Fibroblast of lung (primary cell): ENCODE data around the gene KDM2B. TPM values are rescaled to one million over a fixed set of nuclear protein-coding genes. Genes with fewer than 3 reads are reported as not detected.

Experiments used
- DNase-seq, 2 donors: peaks; one replicate each; pipeline versions ENCODE4 v3.0.0 to v3.0.0-alpha.2; 2010; ENCODE audit warnings: low read depth in 2 of 2
- H2AFZ ChIP-seq: 2 replicates; pipeline ENCODE4 v1.5.1; 2012; ENCODE audit warnings: low read length, control low read depth, inconsistent platforms
- H3K27ac ChIP-seq: 2 replicates; pipeline ENCODE4 v1.5.1; 2011; ENCODE audit warnings: low read length, control low read depth; ENCODE audit not compliant: insufficient read depth
- H3K27me3 ChIP-seq: 2 replicates; pipeline ENCODE4 v1.5.1; 2011; ENCODE audit warnings: mild to moderate bottlenecking, low read length; ENCODE audit not compliant: control insufficient read depth, insufficient read depth
- H3K36me3 ChIP-seq: 2 replicates; pipeline ENCODE4 v1.5.1; 2011; ENCODE audit warnings: low read length; ENCODE audit not compliant: control insufficient read depth, insufficient read depth
- H3K4me1 ChIP-seq: 2 replicates; pipeline ENCODE4 v1.5.1; 2011; ENCODE audit warnings: low read length; ENCODE audit not compliant: control insufficient read depth, insufficient read depth; ENCODE audit errors: extremely low read depth
- H3K4me2 ChIP-seq: 2 replicates; pipeline ENCODE4 v1.5.1; 2011; ENCODE audit warnings: low read length, control low read depth; ENCODE audit not compliant: insufficient read depth; ENCODE audit errors: extremely low read depth
- H3K4me3 ChIP-seq, 4 experiments: fragments of 200-600 bp in 1 of 4; sonication (generic) in 1 of 4; replicated peaks in 1 of 4; 2 replicates each; pipeline ENCODE4 v1.5.1; 2011 to 2016; ENCODE audit warnings: low read length in 4 of 4, low read depth in 3 of 4, mild to moderate bottlenecking in 3 of 4, control low read depth in 2 of 4, inconsistent platforms in 1 of 4, mixed read lengths in 1 of 4; ENCODE audit not compliant: insufficient read depth in 1 of 4; ENCODE audit errors: control extremely low read depth in 1 of 4
- H3K79me2 ChIP-seq: 2 replicates; pipeline ENCODE4 v1.5.1; 2012; ENCODE audit warnings: mild to moderate bottlenecking, low read length, inconsistent platforms; ENCODE audit not compliant: control insufficient read depth, insufficient read depth
- H3K9ac ChIP-seq: 2 replicates; pipeline ENCODE4 v1.5.1; 2011; ENCODE audit warnings: mild to moderate bottlenecking, low read length, control low read depth; ENCODE audit not compliant: insufficient read depth
- H3K9me3 ChIP-seq: 2 replicates; pipeline ENCODE4 v1.5.1; 2012; ENCODE audit warnings: low read depth, low read length; ENCODE audit not compliant: control insufficient read depth, insufficient read depth
- H4K20me1 ChIP-seq: 2 replicates; pipeline ENCODE4 v1.5.1; 2011; ENCODE audit warnings: low read length; ENCODE audit not compliant: control insufficient read depth, insufficient read depth; ENCODE audit errors: extremely low read depth
- CTCF ChIP-seq, 2 donors: IDR thresholded peaks in 1 of 2; conservative IDR thresholded peaks in 1 of 2; 1 replicate in 1 of 2; 2 replicates in 1 of 2; pipeline ENCODE4 v1.5.1; 2011 to 2012; ENCODE audit warnings: low read length in 2 of 2, control low read depth in 1 of 2, inconsistent platforms in 1 of 2, low read depth in 1 of 2, mild to moderate bottlenecking in 1 of 2
- EZH2 ChIP-seq: IDR thresholded peaks from 2 replicates; pipeline ENCODE4 v1.5.1; 2012; ENCODE audit warnings: low read length, control low read depth, mild to moderate bottlenecking; ENCODE audit errors: missing control alignments
- polyA plus RNA-seq, 2 donors: library from polyadenylated mRNA; depleted of rRNA in 1 of 2; stranded (reverse) in 1 of 2; unstranded in 1 of 2; fragments of >200 nt; gene quantifications; 2 replicates each; pipeline ENCODE4 v1.2.1, GENCODE V29; 2011 to 2012; ENCODE audit warnings: missing spikeins in 1 of 2
- total RNA-seq: library from RNA; depleted of rRNA; stranded (reverse); fragments of >200 nt; gene quantifications from 2 replicates; pipeline ENCODE4 v1.2.1, GENCODE V29; 2014

Gene KDM2B
- total and polyA plus RNA-seq, 2 donors (not counting 1 experiment from before 2014, with no cell fraction given): 9.8 to 21.6 TPM

GRCh38 chr12:121532503-121533393 lies 48.1 kb downstream of the KDM2B start:
- peak overlapping the region; percentile 54 for H3K4me2 ChIP-seq
- no peak overlapping the region for H3K9ac ChIP-seq
- peak; percentile 26 to 67 for DNase-seq

GRCh38 chr12:121531356-121531750 lies 49.5 kb downstream of the KDM2B start:
- Histone ChIP-seq H3K36me3 (no peaks in the 10 kb centered on the region), H3K27ac (peak overlapping the region; percentile 10), H3K79me2 (no peaks in the 10 kb centered on the region), H3K4me2 (no peak overlapping the region), H4K20me1 (no peaks in the 10 kb centered on the region), H3K9me3 (no peaks in the 10 kb centered on the region), H3K4me1 (peaks cover 27% of the 10 kb centered on the region), H2AFZ (no peak overlapping the region), H3K9ac (no peak overlapping the region), H3K4me3 (no peak overlapping the region), H3K27me3 (no peaks in the 10 kb centered on the region)
- TF ChIP-seq EZH2: no peak
- no peak for TF ChIP-seq CTCF (conservative IDR thresholded peaks at IDR 0.05 in 1 of 2, IDR thresholded peaks at IDR 0.05 in 1 of 2; ENCODE audit: low read depth in 1 of 2, low read length in 2 of 2)
- no peak for DNase-seq

More at GRCh38 chr12:121532503-121533393, 48.1 kb downstream of the KDM2B start:
- H3K4me1 ChIP-seq: peaks cover 33% of the 10 kb centered on the region
- H3K79me2 ChIP-seq: no peaks in the 10 kb centered on the region
- no peaks in the 10 kb centered on the region for H4K20me1 ChIP-seq
- H3K36me3 ChIP-seq: no peaks in the 10 kb centered on the region
- TF ChIP-seq CTCF (conservative IDR thresholded peaks at IDR 0.05 in 1 of 2, IDR thresholded peaks at IDR 0.05 in 1 of 2; ENCODE audit: low read depth in 1 of 2, low read length in 2 of 2): no peak
- TF ChIP-seq EZH2: no peak
- no peak overlapping the region for H2AFZ ChIP-seq
- no peak overlapping the region for H3K27ac ChIP-seq
- no peaks in the 10 kb centered on the region for H3K9me3 ChIP-seq
- no peaks in the 10 kb centered on the region for H3K27me3 ChIP-seq
- no peak overlapping the region for H3K4me3 ChIP-seq

- Histone ChIP-seq H3K9me3 (no peaks in the 10 kb centered on the region), H3K27ac (peak overlapping the region; percentile 10), H3K4me3 (no peak overlapping the region), H3K4me2 (no peak overlapping the region), H4K20me1 (no peaks in the 10 kb centered on the region), H3K27me3 (no peaks in the 10 kb centered on the region), H3K9ac (no peak overlapping the region), H3K36me3 (no peaks in the 10 kb centered on the region), H2AFZ (peak overlapping the region; percentile 46), H3K79me2 (no peaks in the 10 kb centered on the region), H3K4me1 (peaks cover 23% of the 10 kb centered on the region)
- DNase-seq: peak; percentile 78 to 80
- TF ChIP-seq CTCF (conservative IDR thresholded peaks at IDR 0.05 in 1 of 2, IDR thresholded peaks at IDR 0.05 in 1 of 2; ENCODE audit: low read depth in 1 of 2, low read length in 2 of 2) (no peak), EZH2 (no peak)
These were observed 50.0 kb downstream of the KDM2B start for GRCh38 chr12:121530600-121531355.
